ENCODE data around the gene SCN5A.

- TF ChIP-seq, protein P1, sequence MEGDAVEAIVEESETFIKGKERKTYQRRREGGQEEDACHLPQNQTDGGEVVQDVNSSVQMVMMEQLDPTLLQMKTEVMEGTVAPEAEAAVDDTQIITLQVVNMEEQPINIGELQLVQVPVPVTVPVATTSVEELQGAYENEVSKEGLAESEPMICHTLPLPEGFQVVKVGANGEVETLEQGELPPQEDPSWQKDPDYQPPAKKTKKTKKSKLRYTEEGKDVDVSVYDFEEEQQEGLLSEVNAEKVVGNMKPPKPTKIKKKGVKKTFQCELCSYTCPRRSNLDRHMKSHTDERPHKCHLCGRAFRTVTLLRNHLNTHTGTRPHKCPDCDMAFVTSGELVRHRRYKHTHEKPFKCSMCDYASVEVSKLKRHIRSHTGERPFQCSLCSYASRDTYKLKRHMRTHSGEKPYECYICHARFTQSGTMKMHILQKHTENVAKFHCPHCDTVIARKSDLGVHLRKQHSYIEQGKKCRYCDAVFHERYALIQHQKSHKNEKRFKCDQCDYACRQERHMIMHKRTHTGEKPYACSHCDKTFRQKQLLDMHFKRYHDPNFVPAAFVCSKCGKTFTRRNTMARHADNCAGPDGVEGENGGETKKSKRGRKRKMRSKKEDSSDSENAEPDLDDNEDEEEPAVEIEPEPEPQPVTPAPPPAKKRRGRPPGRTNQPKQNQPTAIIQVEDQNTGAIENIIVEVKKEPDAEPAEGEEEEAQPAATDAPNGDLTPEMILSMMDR (IDR thresholded peaks at IDR 0.05): no peak
- TF ChIP-seq EZH2 (IDR thresholded peaks at IDR 0.05): no peak
Measured at GRCh38 chr3:38573556-38573955, 75.9 kb downstream of the SCN5A start.
